GM18507 (cell line): ENCODE results near the gene SPATA16.
"Not testable (repeated sequence)": the region's sequence is repeated elsewhere in the genome, so short reads cannot be mapped to it uniquely, and the experiment has no call there.

Experiments used
- DNase-seq: peaks from one replicate; pipeline ENCODE4 v3.0.0; 2011; ENCODE audit warnings: low read depth; ENCODE audit not compliant: insufficient read length; ENCODE audit errors: extremely low spot score
- FAIRE-seq: peaks from 2 replicates; lab custom pipeline; 2011; peaks lifted over from hg19 to GRCh38; lab: Jason Lieb, UNC

Gene SPATA16, protein sequence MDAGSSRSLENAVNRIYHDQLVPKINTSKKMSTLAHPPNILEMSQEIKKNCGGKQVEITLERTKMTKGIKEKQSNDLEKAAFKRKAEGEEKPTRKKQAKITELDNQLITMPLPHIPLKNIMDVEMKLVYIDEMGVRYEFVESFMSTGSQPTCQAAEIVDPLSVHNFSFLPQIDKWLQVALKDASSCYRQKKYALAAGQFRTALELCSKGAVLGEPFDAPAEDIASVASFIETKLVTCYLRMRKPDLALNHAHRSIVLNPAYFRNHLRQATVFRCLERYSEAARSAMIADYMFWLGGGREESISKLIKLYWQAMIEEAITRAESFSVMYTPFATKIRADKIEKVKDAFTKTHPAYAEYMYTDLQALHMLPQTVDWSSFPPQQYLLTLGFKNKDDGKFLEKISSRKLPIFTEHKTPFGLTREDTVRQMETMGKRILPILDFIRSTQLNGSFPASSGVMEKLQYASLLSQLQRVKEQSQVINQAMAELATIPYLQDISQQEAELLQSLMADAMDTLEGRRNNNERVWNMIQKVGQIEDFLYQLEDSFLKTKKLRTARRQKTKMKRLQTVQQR

DNA sequence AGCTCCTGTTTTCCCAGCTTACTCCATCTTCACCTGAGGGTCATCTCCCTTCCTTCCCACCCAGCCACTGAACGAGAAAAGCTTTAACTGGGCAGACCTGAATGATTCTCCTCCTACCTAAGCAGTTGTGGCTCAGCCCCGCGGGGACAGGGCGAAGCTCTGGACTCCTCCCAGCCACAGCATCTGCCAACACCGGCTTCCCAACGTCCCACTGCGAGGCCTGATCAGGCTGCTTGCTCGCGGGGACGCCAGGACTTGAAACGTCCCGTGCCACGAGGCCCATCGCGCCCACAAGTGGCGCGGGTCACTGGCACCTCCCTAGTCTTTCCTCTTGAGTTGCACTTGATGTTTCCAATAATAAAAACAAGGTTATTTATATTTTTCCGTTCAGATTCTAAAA lies at the start of gene SPATA16:
TSS of gene SPATA16 (minus strand) at position 250 of the 400 bp plus-strand sequence. CDS start 23,504 bp downstream, outside the sequence.
- DNase-seq, result no peak
- FAIRE-seq, result no peak

- FAIRE-seq, DNase-seq: not testable (repeated sequence)
These were observed 42.0 kb upstream of the SPATA16 start for GRCh38 chr3:173183022-173183421.

GRCh38 chr3:173173652-173174051 lies 32.6 kb upstream of the SPATA16 start:
- no peak for FAIRE-seq

DNA sequence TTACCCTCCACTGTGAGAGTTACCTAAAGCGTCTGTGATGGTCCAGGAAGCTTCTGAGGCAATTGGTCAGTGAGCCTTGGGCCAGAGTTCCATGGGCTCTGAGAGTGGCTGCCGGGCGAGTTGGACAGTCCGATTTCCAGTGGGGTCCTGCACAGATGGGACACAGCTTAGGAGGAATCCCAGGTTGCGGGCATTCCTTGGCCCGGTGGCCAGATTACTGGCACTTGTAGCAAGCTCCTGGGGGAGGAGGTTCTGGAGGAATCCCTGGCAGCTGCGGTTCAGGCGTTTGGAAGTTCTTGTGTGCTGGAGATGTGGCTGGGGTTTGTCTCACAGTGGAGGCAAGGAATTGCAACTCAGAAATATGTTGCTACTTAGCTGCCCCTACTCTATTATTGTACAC lies 18.1 kb upstream of the SPATA16 start:
- FAIRE-seq, result not testable (repeated sequence)

More at GRCh38 chr3:173173652-173174051, 32.6 kb upstream of the SPATA16 start:
- no peak for DNase-seq

DNA sequence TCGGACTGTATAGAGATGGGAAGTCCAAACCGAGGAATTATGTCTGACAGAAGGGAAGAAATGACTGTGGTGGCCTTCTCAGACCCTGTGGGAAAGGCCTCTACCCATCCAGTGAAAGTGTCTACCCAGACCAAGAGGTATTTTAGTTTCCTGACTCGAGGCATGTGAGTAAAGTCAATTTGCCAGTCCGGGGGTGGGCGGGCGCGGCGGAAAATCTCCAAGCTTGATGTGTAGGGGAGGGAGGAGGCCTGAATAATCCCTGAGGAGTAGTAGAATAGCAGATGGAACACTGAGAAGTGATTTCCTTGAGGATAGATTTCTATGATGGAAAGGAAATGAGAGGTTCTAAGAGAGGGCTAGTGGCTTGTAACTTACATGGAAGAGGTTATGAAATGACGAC lies 15.5 kb upstream of the SPATA16 start:
- DNase-seq, FAIRE-seq: not testable (repeated sequence)

More for the DNA sequence above, 18.1 kb upstream of the SPATA16 start:
- not testable (repeated sequence) for DNase-seq

DNA sequence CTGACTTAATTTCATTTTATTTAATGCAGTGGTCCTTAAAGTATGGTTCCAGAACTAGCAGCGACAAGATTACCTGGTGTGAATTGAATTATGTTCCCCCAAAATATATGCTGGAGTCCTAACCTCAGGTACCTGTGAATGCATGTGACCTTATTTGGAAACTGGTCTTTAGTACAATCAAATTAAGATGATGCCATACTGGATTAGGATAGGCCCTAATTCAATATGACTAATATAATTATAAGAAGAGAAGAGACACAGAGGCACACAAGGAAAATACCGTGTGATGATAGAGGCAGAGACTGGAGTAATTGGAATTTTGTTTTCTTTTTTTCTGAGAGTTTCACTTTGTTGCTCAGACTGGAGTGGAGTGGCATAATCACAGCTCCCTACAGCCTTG lies 12.6 kb upstream of the SPATA16 start:
- DNase-seq, result no peak
- FAIRE-seq, result no peak

GRCh38 chr3:173139420-173139819 lies 1.6 kb downstream of the SPATA16 start:
- no peak for FAIRE-seq
- DNase-seq, result no peak

- no peak for FAIRE-seq
These were observed 3.0 kb downstream of the SPATA16 start for GRCh38 chr3:173138026-173138425.

DNA sequence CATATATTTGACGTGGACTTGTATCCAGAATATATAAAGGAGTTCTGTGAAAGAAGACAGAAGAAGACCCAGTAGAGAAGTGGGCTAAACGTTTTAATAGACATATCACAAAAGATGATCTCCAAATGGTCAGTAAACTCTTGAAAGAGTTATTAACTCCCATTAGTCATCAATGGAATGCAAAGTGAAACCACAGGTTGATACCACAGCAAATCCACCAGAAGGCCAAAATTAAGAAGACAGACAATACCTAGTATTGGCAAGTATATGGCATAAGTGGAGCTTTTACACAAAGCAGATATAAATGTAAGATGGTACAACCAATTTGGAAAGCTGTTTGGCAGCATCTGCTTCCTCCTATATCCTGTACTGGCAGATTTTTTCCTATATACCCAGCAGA lies 6.0 kb downstream of the SPATA16 start:
- FAIRE-seq (no peak), DNase-seq (no peak)

More at GRCh38 chr3:173138026-173138425, 3.0 kb downstream of the SPATA16 start:
- DNase-seq, result no peak

DNA sequence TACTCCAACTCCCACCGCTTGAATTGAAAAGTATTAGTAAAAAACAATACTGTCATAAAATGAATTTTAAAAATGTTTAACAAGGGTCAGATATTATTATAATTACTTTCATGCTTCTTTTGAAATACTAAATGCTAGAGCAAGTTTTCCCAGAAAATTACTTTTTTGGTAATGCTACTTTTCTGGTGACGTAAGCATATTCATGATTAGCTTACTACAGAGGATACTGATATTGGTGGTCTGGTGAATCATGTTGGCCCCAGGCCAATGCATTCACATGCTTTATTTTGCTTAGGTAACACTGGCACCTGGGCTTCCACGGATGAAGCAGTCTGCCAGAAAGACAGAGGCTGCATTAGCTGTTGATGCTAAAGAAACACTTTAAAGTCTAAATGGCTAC lies 12.4 kb downstream of the SPATA16 start:
- no peak for FAIRE-seq

DNA sequence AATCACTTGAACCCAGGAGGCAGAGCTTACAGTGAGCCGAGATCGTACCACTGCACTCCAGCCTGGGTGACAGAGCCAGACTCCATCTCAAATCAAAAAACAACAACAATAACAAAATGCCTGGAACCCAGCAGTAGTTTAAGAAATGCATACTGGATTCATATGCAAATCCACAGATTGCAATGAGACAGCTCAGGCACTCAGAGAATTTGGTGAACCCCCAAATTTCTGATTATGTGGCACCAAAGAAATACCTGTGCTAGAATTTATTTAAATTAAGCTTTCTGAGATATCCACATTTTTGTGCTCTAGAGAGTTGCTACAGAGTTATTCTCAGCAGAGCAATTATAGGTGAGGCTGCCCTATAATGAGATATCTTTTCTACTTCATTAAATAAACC lies 29.7 kb downstream of the SPATA16 start:
- DNase-seq, result no peak
- no peak for FAIRE-seq

More for the DNA sequence above, 12.4 kb downstream of the SPATA16 start:
- DNase-seq, result no peak

DNA sequence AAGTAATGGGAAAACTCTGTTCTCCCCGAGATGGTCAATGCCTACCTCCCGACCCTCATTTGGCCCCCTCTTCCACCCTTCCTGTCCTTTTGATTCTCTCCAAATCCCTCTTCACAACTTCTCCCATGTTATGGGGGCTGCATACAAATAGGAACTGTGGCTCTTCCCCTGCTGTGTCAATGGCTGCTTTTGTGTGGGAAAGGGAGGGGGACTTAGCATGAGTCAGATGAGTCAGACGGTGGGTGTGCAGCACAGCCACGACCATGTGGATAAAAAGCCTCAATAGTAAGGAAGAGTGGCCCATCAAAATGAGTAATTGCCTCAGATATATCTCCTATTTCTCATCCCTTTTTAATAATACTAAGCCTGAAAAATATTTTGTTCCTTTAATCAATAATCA lies 31.9 kb downstream of the SPATA16 start:
- DNase-seq (no peak), FAIRE-seq (no peak)

DNA sequence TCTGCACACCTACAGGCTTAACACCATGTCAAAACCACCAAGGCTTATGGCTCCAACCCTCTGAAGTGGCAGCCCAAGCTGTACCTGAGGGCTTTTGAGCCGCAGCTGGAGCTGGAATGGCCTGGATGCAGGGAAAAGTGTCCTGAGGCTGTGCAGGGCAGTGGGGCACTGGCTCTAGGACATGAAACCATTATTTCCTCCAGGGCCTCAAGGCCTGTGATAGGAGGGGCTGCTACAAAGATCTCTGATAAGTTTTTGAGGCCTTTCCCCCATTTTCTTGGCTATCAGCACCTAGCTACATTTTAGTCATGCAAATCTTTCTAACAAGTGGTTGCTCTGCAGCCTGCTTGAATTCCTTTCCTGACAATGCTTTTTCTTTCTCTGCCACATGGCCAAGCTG lies 37.6 kb downstream of the SPATA16 start:
- FAIRE-seq (no peak), DNase-seq (no peak)

- FAIRE-seq, result no peak
- DNase-seq, result no peak
These were observed 42.1 kb downstream of the SPATA16 start for GRCh38 chr3:173098959-173099358.

- DNase-seq (no peak), FAIRE-seq (no peak)
These were observed 43.8 kb downstream of the SPATA16 start for GRCh38 chr3:173096994-173097785.

- FAIRE-seq (no peak), DNase-seq (no peak)
These were observed 44.9 kb downstream of the SPATA16 start for GRCh38 chr3:173096140-173096539.

GRCh38 chr3:173092038-173092437 lies 49.0 kb downstream of the SPATA16 start:
- DNase-seq (no peak), FAIRE-seq (no peak)

DNA sequence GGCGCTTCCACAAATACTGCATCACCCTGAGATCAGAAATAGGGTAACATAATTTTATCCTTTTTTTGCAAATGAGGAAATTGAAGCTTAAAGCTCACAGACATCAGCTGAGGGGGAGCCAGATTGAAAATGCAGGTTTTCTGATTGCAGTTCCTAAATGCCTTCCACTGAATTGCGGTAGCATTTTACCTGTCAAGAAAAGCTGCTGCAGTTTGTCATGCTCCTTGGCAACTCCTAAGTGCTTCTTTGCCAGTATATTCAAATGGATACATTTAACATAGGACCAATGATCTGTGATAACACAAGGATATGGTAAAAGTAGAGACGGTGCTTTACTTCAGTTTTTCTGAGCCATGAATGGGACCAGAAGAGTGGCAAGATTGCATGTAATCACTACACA lies 50.5 kb downstream of the SPATA16 start:
- FAIRE-seq (no peak), DNase-seq (no peak)

GRCh38 chr3:173089283-173089682 lies 51.8 kb downstream of the SPATA16 start:
- FAIRE-seq (no peak), DNase-seq (no peak)

GRCh38 chr3:173078525-173078924 lies 62.5 kb downstream of the SPATA16 start:
- DNase-seq (no peak), FAIRE-seq (no peak)
